ENCODE measurements around the gene COL6A2.

DNA sequence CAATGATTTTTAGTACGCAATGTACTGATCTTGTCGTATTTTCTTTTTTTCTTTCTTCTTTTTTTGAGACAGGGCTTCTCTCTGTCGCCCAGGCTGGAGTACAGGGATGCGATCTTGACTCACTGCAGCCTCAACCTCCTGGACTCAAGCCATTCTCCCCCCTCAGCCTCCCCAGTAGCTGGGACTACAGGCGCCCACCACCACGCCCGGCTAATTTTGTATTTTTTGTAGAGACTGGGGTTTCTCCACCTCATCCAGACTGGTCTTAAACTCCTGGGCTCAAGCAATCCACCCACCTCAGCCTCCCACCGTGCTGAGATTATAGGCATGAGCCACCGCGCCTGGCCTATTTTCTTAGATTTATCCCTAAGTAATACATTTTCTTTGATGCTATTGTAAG lies 43.9 kb upstream of the COL6A2 start:
- TF ChIP-seq, protein P1, sequence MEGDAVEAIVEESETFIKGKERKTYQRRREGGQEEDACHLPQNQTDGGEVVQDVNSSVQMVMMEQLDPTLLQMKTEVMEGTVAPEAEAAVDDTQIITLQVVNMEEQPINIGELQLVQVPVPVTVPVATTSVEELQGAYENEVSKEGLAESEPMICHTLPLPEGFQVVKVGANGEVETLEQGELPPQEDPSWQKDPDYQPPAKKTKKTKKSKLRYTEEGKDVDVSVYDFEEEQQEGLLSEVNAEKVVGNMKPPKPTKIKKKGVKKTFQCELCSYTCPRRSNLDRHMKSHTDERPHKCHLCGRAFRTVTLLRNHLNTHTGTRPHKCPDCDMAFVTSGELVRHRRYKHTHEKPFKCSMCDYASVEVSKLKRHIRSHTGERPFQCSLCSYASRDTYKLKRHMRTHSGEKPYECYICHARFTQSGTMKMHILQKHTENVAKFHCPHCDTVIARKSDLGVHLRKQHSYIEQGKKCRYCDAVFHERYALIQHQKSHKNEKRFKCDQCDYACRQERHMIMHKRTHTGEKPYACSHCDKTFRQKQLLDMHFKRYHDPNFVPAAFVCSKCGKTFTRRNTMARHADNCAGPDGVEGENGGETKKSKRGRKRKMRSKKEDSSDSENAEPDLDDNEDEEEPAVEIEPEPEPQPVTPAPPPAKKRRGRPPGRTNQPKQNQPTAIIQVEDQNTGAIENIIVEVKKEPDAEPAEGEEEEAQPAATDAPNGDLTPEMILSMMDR (conservative IDR thresholded peaks at IDR 0.05 in 1 of 2, IDR thresholded peaks at IDR 0.05 in 1 of 2; ENCODE audit: extremely low read depth in 1 of 2, insufficient read depth in 1 of 2, low read depth in 1 of 2, low read length in 2 of 2): no peak
- no peak for TF ChIP-seq EZH2 (IDR thresholded peaks at IDR 0.05; ENCODE audit: borderline replicate concordance, low read length)
